GM19193 (cell line): ENCODE measurements around the gene CTNNA3.

ENCODE experiments used
- POLR2A ChIP-seq: IDR thresholded peaks from 4 replicates; pipeline ENCODE4 v1.6.1; 2011; ENCODE audit not compliant: insufficient read depth, insufficient read length; ENCODE audit errors: extremely low read depth

CTNNA3 gene

DNA sequence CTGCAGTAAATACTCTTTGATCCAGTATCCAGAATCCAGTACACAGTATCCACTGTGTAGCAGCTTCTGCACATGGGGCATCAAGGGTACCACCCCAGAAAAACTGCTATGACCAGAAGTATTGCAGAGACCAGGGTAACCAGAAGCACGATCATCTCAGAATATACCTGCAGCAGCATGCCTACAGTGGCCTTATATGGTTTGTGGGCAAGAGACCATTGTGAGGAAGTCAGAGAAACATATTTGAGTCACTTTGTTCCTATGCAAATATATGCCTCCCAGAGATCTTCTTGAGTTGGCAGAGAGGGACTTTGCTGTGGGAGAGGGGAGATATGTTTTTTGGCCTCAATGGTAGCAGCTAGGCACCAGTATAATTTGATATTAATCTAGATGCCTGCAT is 976.5 kb downstream of the CTNNA3 start:
- TF ChIP-seq POLR2A = no peak

DNA sequence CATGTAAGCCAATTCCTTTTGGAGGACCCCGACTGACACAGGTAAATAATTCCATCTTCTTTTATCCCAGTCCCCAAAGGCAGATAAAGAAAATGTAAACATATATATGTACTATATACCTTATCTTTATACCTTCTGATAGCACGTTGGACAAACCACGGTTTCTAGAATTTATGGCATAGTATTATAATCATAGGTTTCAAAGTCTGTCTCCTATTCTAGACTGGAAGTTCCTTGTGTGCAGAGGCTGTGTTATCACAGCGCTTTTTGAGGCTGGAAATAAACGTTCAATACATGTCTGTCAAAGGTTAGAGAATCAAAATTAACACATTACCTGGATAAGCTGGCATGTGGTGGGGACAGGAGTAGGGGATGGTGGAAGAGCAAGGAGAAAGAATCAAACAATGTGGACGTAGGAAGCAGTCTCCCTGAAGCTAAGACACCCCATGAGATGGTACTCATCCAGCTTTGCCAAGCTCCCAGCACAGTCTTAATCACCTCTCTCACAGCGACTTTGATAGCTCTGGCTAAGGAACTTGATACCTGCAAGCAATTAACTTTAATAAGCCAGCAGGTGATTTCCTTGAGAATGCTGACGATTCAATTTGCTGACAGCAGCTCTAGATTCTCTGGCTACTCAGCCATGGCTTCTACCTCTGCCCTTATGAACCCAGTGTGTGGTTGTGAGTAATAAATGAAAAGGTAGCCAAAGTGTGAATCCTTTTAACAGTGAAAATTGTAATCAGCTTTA is 978.6 kb downstream of the CTNNA3 start:
- no peak for TF ChIP-seq POLR2A

DNA sequence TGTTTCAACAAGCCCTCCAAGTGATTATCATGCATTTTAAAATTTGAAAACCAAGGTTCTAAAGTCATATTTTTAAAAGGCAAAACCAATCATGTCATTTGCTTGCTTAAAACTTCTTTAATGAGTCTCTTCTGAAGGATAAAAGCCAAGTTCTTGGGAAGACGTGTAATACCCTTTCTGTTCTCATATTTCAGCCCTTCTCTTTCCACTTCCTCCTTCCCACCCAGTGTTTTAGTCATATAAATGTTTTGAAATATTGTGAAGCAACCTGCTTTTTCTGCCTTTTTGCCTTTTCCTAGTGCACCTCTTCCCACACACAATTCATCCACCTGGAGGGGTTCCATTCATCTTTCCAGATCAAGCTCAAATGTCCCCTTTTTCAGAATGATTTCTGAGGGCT is 981.3 kb downstream of the CTNNA3 start:
- no peak for TF ChIP-seq POLR2A

DNA sequence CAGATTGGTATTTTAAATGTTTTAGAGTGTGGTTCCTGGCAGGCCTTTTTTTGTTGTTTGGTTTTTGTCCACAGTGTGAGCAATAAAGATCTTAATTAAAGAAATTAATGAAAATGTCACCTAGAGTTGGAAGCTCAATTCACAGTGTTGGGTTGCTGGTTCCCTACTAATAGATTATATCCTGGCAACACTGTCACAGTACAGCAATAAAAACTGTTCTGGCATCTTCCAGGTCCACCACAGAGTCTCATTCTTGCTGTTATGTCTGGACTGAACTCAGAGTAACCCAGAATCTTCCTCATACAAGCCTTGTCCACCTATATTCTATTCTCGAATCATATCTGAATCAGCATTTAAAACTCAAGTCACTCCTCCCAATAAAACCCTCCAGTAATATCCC is 982.6 kb downstream of the CTNNA3 start:
- no peak for TF ChIP-seq POLR2A

DNA sequence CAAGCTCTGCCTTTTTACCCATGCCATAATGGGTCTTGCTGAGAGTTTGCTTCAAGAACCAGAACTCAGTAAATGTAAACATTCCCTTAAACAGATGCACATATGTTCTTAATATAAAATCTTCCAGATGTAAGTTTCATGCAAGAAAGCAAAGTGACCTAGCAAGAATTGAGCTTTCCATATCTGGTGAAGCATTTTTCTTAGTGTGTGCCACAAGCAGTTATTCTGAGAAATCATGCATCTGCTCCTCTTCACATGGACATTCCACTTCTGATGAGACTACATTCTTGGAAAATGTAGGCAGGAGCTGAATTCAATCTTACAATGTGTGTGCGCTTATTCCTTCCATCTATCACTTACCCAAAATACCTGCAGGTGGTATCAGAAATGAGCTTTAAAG is 997.9 kb downstream of the CTNNA3 start:
- TF ChIP-seq POLR2A = no peak

DNA sequence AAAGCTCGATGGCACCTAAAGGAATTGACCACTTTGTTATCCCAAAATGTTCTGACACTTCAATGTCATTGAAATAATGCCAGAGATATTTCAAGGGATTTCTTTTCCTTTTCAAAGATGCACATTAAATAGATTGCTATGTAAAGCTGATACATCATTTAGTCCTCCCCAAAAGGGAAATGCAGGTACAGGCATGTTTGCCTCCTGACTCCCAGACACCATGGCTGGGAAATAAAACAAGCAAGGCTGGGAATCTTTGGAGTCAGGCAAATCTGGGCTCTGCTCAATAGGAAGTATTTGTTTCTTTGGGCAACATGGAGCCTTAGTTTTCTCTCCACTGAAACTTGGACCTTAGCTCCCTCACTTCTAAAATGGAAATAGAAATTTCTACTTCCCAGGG is 1000.9 kb downstream of the CTNNA3 start:
- TF ChIP-seq POLR2A = no peak

DNA sequence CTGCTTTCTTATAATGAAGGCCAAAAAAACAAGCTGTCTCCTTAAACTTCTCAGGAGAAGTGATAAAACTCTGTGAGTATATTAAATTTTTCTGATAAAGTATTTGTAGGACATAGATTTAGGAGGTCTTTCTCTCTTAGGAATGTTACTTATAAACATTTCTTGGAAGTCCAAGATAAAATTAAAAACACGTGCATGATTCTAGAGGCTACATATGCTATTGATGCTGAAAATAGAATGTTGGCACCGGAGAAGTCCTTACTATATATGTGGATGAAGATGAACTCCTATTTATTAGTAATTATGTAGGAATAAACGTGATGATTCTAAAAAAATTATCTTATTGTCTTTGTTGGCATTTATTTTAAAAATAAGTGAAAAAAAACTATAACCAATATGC is 1011.4 kb downstream of the CTNNA3 start:
- no peak for TF ChIP-seq POLR2A

DNA sequence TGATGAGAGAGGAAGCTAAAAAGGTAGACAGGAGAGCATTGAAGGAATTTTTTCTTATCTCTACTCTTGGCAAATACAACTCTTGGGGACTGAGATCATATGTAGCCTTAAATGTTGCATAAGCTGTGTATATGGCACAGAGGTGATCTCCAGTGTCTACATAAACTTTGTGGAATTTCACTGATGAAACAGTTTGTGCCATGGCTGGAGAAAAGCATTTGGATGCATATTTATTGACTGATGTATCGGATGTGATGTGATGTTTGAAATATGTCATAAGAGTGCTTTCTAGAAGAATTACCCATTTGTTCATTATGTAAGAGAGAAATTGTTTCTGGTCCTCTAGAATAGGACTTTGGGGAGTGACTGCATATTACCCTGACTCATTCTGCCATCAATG is 1015.1 kb downstream of the CTNNA3 start:
- no peak for TF ChIP-seq POLR2A

DNA sequence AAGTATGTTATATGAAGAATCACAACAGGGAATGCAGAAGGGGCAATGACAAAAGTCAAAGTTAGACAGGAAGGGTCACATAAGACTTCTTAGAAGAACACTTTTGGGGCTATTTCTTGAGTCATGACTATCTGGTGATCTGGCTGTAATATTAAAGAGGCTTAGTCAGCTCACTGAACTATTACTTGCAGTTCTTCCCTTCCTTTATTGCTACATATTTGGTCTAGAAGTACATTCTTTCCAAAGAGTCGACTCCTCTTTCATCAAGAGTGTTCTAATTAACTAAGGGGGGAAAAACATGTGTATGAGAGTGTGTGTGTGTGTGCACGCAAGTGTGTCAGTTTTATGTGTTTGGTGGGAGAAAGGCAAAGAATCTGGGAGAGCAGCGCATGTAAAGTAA is 1017.5 kb downstream of the CTNNA3 start:
- TF ChIP-seq POLR2A = no peak

DNA sequence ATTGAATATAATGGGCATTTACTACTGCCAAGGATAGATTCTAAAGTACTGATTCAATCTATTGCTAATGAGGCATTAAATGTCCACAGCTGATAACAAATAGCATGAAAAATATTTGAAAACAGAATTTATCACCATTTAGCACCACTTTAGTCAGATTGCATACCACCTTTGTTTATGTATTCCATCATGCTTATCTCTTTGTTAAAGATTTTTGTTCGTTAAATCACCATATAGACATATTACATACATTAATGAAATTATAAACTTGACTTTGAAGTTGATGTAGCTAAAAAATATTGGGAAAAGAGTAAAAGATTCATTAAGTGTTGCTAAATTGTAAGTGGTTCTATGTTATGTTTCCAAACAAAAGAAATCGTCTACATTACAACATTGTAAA is 1022.9 kb downstream of the CTNNA3 start:
- no peak for TF ChIP-seq POLR2A

DNA sequence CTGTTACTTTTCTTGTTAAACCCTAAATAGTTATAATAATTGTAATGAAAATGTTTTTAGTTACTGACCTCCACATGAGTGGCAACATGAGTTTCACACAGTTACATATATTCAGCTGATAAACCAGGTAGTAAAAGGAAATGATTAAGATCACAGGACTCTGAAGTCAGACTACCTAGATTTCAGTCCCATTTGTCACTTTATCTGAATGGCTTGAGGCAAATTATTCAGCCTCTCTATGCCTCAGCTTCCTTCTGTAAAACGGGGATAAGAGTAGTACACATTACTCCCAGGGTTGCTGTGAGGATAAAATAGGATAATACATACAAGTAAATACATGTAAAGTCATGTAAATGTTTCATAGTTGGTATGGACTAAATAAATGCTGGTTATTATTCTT is 1024.4 kb downstream of the CTNNA3 start:
- no peak for TF ChIP-seq POLR2A

DNA sequence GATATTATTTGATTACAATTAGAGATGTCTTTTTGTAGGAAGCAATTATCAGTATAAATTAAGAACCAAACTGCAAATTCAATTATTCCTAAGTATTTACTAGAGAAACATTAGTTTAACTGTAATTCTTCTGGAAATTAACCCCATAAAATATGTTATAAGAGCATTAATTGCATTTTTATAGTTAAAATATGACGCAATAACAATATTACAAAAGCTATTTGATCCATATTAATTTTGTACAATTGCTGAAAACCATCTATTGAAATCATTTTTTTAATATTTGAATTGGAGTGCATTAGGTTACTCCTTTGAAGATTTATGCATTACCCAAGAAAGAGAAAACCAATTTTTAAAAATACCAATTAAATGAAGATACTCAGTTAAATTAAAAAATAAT is 1024.9 kb downstream of the CTNNA3 start:
- no peak for TF ChIP-seq POLR2A

DNA sequence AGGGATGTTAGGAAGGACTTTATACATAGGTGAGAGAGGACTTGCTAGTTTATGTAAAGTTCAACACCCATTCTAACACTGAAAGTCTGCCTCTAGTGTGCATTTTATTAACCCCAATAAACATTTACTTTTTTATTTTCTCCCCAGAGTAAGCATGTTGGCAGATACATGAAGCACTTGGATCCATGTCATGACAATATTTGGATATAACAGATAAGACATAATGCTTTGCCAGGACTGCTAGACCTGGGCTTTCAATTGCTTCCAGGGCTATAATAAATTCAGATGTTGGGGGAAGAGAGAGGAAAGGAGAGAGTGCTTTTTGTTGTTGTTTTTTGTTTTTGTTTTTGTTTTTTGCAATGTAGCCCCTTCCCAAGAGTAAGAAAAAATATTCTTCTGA is 1039.5 kb downstream of the CTNNA3 start:
- TF ChIP-seq POLR2A = no peak

DNA sequence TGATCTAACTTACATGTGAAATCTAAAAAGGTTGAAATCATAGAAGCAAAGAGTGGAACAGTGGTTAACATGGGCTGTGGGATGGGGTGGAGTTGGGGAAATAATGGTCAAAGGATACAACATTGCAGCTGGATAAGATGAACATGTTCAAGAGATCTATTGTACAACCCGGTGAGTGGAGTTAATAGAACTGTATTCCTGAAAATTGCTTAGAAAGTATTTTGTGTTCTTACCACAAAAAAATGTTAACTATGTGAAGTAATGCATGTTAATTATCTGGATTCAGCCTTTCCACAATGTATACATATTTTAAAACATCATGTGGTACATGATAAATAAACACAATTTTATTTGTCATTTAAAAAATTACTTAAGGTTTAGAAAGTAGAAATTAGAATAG is 1041.1 kb downstream of the CTNNA3 start:
- no peak for TF ChIP-seq POLR2A

DNA sequence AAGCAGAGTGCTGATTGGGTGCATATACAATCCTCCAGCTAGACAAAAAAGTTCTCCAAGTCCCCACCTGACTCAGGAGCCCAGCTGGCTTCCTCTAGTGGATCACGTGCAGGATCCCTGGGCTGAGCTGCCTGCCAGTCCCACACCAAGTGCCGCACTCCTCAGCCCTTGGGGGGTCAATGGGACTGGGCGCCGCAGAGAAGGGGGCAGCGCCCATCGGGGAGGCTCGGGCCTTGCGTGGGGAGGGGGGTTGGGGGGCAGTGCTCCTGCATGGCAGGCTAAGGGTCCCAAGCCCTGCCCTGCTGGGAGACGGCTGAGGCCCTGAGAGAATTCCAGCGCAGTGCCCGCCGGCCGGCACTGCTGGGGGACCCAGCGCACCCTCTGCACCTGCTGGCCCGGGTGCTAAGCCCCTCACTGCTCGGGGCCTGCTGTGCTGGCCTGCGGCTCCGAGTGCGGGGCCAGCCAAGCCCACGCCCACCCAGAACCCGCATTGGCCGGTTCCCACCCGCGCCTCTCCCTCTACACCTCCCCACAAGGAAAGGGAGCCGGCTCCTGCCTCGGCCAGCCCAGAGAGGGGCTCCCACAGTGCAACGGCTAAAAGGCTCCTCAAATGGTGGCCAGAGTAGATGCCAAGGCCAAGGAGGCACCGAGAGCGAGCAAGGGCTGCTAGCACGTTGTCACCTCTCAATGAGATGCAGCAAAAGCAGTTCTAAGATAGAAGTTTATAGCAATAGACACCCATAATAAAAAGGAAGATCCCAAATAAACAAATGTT is 1044.5 kb downstream of the CTNNA3 start:
- TF ChIP-seq POLR2A = no peak

DNA sequence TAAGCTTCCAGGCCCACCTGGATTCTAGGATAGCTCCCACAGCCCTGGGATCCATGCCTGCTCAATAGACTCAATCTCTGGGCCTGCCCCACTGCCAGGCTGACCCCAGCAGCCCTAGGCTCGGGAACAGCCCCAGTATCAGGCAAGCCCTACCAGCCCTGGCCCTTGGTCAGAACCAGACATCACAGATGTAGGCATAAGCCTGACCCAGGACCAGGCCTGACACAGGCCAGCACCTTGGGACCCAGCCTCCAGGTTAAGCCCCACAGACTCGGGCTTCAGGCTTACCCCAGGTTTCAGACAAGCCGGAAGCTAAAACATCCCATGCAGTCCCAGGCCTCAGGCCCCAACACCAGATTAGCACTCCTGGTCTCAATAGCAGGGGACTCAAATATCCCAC is 1046.4 kb downstream of the CTNNA3 start:
- TF ChIP-seq POLR2A = no peak
